Measurements from ENCODE around the gene PPM1H.

Gene PPM1H

GRCh38 chr12:62714774-62715721, 219.9 kb downstream of the PPM1H start:
- Histone ChIP-seq H3K9me3 (ENCODE audit: insufficient read depth, low read length, severe bottlenecking) (no peaks in the 10 kb centered on the region), H3K27ac (ENCODE audit: low read length) (no peak overlapping the region), H3K4me3 (ENCODE audit: low read depth in 1 of 2, low read length in 2 of 2) (no peak overlapping the region), H3K4me2 (ENCODE audit: insufficient read depth, low read length) (no peak overlapping the region), H3K4me1 (ENCODE audit: insufficient read depth, low read length) (no peaks in the 10 kb centered on the region), H3K9ac (ENCODE audit: low read depth, low read length) (no peak overlapping the region), H3K27me3 (ENCODE audit: insufficient read depth, low read length, poor library complexity) (no peaks in the 10 kb centered on the region), H3K36me3 (ENCODE audit: insufficient read depth, low read length) (no peaks in the 10 kb centered on the region), H4K20me1 (ENCODE audit: insufficient read depth, low read length) (no peaks in the 10 kb centered on the region), H2AFZ (ENCODE audit: low read depth, low read length) (no peak overlapping the region), H3K79me2 (ENCODE audit: insufficient read depth, low read length) (no peaks in the 10 kb centered on the region)
- ATAC-seq (ENCODE audit: insufficient read depth, low read depth) (no peak), DNase-seq (no peak)
- TF ChIP-seq, protein P1, sequence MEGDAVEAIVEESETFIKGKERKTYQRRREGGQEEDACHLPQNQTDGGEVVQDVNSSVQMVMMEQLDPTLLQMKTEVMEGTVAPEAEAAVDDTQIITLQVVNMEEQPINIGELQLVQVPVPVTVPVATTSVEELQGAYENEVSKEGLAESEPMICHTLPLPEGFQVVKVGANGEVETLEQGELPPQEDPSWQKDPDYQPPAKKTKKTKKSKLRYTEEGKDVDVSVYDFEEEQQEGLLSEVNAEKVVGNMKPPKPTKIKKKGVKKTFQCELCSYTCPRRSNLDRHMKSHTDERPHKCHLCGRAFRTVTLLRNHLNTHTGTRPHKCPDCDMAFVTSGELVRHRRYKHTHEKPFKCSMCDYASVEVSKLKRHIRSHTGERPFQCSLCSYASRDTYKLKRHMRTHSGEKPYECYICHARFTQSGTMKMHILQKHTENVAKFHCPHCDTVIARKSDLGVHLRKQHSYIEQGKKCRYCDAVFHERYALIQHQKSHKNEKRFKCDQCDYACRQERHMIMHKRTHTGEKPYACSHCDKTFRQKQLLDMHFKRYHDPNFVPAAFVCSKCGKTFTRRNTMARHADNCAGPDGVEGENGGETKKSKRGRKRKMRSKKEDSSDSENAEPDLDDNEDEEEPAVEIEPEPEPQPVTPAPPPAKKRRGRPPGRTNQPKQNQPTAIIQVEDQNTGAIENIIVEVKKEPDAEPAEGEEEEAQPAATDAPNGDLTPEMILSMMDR (IDR thresholded peaks at IDR 0.05; ENCODE audit: borderline replicate concordance, extremely low read depth, low read length, poor library complexity, severe bottlenecking) = no peak
- TF ChIP-seq EZH2 (IDR thresholded peaks at IDR 0.05; ENCODE audit: borderline replicate concordance, low read depth, low read length, severe bottlenecking) = no peak

- H3K4me3 ChIP-seq (ENCODE audit: low read depth in 1 of 2, low read length in 2 of 2) = no peak overlapping the region
- H3K4me1 ChIP-seq (ENCODE audit: insufficient read depth, low read length) = no peaks in the 10 kb centered on the region
- no peak overlapping the region for H3K9ac ChIP-seq (ENCODE audit: low read depth, low read length)
- no peaks in the 10 kb centered on the region for H3K79me2 ChIP-seq (ENCODE audit: insufficient read depth, low read length)
- no peaks in the 10 kb centered on the region for H3K27me3 ChIP-seq (ENCODE audit: insufficient read depth, low read length, poor library complexity)
- H3K36me3 ChIP-seq (ENCODE audit: insufficient read depth, low read length) = no peaks in the 10 kb centered on the region
- DNase-seq (no peak), ATAC-seq (ENCODE audit: insufficient read depth, low read depth) (no peak)
- TF ChIP-seq EZH2 (IDR thresholded peaks at IDR 0.05; ENCODE audit: borderline replicate concordance, low read depth, low read length, severe bottlenecking) = no peak
- TF ChIP-seq, protein P1 (IDR thresholded peaks at IDR 0.05; ENCODE audit: borderline replicate concordance, extremely low read depth, low read length, poor library complexity, severe bottlenecking) = no peak
- H2AFZ ChIP-seq (ENCODE audit: low read depth, low read length) = no peak overlapping the region
- H3K4me2 ChIP-seq (ENCODE audit: insufficient read depth, low read length) = no peak overlapping the region
- H3K27ac ChIP-seq (ENCODE audit: low read length) = no peak overlapping the region
- H4K20me1 ChIP-seq (ENCODE audit: insufficient read depth, low read length) = no peaks in the 10 kb centered on the region
- H3K9me3 ChIP-seq (ENCODE audit: insufficient read depth, low read length, severe bottlenecking) = no peaks in the 10 kb centered on the region
Measured at GRCh38 chr12:62714181-62714773, 220.7 kb downstream of the PPM1H start.

GRCh38 chr12:62713723-62714122, 221.2 kb downstream of the PPM1H start:
- TF ChIP-seq, protein P1 (IDR thresholded peaks at IDR 0.05; ENCODE audit: borderline replicate concordance, extremely low read depth, low read length, poor library complexity, severe bottlenecking) = no peak
- no peak for TF ChIP-seq EZH2 (IDR thresholded peaks at IDR 0.05; ENCODE audit: borderline replicate concordance, low read depth, low read length, severe bottlenecking)
- H3K4me2 ChIP-seq (ENCODE audit: insufficient read depth, low read length) = no peak overlapping the region
- ATAC-seq (ENCODE audit: insufficient read depth, low read depth) (no peak), DNase-seq (no peak)
- H2AFZ ChIP-seq (ENCODE audit: low read depth, low read length) = no peak overlapping the region
- no peak overlapping the region for H3K27ac ChIP-seq (ENCODE audit: low read length)
- no peaks in the 10 kb centered on the region for H3K27me3 ChIP-seq (ENCODE audit: insufficient read depth, low read length, poor library complexity)
- H4K20me1 ChIP-seq (ENCODE audit: insufficient read depth, low read length) = no peaks in the 10 kb centered on the region
- no peaks in the 10 kb centered on the region for H3K4me1 ChIP-seq (ENCODE audit: insufficient read depth, low read length)
- H3K9ac ChIP-seq (ENCODE audit: low read depth, low read length) = no peak overlapping the region
- no peak overlapping the region for H3K4me3 ChIP-seq (ENCODE audit: low read depth in 1 of 2, low read length in 2 of 2)
- H3K79me2 ChIP-seq (ENCODE audit: insufficient read depth, low read length) = no peaks in the 10 kb centered on the region
- no peaks in the 10 kb centered on the region for H3K36me3 ChIP-seq (ENCODE audit: insufficient read depth, low read length)
- H3K9me3 ChIP-seq (ENCODE audit: insufficient read depth, low read length, severe bottlenecking) = no peaks in the 10 kb centered on the region
